ENCODE results near the gene UBALD2.
"Not testable (repeated sequence)": the region's sequence is repeated elsewhere in the genome, so short reads cannot be mapped to it uniquely, and the experiment has no call there.

The UBALD2 gene

DNA sequence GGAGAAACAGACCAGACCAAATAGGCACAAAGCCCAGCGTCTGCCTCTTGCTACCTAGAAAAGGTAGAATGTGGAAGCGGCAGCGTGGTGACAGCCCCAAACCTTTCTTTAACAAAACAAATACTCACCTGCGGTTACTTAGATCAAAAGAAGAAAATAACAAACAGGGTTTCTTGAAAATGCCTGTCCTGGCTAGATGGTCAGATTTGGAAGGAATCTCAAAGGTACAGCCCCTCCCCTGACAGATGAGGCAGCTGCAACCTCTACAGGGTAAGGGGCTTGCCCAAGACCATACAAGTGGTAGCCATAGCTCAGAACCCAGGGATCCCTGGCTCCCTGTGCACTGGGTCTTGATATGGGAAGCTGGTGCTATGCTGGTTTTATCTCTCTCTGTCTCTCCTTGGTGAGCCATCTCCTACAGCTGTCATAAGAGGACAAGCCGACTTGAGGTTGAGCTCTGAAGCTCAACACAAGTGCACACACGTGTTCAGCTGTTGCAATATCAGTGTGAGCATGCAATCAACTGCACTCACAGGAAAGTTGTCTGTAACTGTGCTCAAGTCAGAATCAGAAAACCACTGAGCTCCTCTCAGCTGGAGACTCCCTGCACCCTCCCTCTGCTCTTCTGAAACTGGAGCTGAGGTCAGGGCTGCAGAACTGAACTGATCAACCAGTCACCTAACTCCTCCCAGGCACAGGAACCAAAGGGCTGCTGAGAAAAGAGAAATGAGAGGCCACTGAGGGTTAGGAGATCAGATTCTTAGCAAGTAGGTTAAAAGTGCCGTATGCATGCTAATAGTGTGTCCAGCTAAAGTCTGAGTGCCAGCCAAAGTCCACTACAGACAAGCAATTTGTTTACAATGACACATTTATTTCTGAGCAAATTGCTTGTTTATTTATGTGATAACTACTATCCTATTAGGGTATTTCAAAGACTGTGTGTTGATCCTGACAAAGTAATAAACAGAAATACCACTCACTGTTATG lies 18.8 kb upstream of the UBALD2 start:
- no peak for DNase-seq

DNA sequence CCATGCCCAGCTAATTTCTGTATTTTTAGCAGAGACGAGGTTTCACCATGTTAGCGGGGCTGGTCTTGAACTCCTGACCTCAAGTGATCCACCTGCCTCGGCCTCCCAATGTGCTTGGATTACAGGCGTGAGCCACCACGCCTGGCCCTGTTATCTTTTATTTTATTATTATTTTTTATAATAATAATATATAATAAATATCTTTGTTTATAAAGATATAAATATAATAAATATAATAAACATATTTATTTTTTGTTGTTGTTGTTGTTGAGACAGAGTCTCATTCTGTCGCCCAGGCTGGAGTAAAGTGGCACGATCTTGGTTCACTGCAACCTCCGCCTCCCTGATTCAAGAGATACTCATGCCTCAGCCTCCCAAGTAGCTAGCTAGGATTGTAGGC lies 17.8 kb upstream of the UBALD2 start:
- DNase-seq, result no peak

DNA sequence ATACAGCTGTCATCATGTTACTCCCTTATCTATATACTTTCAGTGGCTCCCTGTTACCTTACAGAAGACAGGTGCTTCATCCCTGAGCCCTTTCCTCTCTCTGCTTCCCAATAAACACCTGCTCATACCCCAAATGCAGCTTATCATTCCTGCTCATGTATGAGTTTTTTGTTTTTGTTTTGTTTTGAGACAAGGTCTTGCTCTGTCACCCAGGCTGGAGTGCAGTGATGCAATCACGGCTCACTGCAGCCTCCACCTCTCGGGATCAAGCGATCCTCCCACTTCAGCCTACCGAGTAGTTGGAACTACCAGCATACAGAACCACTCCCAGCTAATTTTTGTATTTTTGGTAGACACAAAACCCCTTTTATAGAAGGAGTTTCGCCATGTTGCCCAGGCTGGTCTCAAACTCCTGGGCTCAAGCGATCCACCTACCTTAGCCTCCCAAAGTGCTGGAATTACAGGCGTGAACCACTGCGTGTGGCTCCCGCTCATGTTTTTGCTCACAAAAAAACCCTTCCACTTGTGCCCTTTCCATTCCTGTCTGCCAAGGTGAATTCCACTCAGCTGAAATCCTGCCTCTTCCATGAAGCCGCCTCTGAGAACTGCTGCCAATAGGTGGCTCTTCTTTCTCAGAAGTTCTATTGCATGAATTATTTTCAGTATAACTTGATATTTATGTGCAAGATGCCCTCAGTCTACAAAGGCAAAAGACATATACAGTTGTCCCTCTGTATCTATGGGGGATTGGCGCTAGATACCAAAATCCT lies 16.9 kb upstream of the UBALD2 start:
- DNase-seq, result no peak

DNA sequence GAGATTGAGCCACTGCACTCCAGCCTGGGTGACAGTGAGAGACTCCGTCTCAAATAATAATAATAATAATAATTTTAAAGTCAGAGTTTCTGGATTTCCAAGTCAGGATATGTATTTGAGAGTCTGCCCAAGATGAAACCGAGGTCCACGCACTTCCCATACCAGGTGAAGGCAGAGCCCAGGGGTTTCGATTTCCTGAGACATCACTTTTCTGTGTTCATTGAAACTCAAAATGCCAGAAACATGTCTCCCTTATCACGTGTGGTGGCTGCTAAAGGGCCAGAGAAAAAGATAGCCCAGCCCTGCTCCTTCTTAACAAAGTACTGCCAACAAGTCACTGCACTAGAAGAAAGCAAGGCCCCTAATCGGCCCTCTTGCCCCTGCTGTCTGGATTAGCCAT lies 15.0 kb upstream of the UBALD2 start:
- DNase-seq, result no peak

DNA sequence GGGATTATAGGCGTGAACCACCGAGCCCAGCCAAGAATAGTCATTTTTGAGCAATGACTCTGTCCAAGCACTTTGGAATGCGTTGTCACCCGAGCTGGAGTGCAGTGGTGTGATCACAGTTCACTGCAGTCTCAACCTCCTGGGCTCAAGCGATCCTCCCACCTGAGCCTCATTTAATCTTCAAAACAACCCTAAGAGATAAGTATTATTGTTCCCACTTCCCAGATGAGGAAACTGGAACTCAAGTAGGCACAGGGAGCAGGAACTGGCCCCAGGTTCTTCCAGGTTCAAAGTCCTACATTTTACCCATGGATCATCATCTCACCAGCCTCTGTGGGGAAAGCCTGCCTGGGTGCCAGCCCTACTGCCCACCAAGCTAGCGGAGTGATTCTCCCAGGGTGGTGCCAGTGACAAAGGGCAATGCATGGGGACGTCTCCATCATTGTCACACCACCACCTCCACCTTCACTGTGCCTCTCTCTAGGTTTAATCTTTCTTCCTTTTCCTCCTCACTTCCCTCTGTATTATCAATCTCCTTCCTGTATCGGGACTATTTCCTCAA lies 13.6 kb upstream of the UBALD2 start:
- no peak for DNase-seq

DNA sequence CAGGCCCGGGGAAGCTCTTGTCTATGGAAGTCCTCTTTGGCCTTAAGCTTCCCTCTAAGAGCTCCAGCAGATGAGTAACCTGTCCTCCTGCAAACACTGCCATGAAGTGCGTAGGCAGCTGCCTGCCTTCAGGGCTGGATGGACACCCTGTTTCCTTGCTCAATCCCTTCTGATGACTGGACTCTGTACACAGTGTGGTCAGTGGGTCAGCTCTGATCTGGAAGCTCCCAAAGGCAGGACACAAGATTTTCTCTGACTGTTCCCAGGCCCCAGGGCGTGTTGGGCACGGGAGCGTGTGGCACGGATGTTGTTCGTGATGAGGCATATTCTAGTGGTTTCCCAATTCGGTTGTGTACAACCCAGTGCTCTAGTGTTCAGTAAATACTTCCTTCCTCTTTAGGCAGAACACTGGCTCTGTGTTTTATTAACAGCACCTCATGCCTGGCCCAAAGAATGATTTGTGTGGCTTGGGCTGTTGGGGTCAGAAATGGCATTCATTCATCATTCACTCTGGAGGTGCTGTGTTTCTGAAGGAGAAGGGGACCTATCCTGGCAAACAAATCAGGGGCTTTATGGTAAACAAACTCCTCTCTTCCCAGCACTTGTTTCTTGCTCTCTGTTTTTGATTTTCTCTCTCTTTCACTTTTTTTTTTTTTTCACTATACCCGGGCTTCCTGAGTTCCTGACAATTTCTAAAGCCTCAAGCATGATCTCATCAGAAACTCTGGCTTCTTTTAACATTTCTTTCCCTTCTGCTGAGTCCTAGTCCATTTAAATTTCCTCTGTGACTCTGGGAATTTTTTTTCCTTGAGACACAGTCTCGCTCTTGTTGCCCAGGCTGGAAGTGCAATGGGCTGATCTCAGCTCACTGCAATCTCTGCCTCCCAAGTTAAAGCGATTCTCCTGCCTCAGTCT lies 12.9 kb upstream of the UBALD2 start:
- DNase-seq, result no peak

DNA sequence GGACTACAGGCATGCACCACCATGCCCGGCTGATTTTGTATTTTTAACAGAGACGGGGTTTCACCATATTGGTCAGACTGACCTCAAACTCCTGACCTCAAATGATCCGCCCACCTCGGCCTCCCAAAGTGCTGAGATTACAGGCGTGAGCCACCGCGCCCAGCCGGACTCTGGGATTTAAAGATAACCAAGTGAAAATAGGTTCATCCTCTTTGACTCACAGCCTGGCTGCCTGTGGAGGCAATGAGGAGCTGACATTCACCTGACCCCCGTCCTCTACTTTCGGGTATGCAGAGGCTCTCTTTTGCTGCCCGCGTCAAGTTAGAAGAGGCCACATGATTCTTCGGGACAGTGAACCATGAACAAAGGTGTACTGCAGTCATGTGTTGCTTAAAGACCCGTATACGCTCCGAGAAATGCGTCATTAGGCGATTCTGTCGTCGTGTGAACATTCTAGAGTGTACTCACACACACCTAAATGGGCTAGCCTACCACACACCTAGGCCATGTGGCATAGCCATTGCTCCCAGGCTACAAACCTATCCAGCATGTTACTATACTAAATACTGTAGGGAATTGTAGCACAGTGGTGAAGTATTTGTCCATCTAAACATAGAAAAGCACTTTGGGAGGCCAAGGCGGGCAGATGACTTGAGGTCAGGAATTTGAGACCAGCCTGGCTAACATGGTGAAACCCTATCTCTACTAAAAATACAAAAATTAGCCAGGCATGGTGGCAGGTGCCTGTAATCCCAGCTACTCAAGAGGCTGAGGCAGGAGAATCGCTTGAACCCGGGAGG lies 12.0 kb upstream of the UBALD2 start:
- DNase-seq, result not testable (repeated sequence)

DNA sequence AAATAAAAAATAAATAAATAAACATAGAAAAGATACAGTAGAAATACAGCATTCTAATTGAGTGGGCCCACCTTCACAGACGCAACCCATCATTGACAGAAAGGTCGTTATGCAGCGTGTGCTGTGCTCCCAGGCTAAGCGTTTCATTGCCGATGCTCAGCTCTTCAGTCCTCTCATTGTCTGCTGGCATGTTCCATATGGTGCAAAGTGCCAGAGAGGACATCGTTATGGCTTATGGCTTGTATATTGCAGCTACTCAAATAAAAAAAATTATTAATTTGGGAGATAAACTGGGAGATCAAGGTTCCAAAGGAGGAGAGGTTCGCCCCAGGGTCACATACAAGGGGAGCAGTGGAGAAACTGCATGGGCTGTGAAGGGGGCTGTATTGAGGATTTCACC lies 11.3 kb upstream of the UBALD2 start:
- DNase-seq, result no peak

DNA sequence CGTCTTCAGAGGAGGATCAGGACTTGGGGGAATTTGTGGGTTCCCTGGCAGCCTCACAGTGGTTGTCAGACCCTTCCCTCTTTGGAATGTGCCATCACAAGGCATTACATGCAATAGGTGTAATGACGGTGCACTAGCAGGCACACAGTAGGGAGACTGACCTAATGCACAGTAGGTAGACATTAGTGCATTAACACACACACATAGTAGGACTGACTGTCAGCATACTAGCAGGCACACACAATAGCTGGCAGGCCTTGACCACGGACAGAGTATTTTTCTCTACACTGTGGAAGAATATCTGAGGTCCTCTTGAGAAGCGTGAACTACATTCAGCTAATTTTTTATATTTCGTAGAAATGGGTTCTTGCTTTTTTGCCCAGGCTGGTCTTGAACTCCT lies 10.9 kb upstream of the UBALD2 start:
- no peak for DNase-seq

DNA sequence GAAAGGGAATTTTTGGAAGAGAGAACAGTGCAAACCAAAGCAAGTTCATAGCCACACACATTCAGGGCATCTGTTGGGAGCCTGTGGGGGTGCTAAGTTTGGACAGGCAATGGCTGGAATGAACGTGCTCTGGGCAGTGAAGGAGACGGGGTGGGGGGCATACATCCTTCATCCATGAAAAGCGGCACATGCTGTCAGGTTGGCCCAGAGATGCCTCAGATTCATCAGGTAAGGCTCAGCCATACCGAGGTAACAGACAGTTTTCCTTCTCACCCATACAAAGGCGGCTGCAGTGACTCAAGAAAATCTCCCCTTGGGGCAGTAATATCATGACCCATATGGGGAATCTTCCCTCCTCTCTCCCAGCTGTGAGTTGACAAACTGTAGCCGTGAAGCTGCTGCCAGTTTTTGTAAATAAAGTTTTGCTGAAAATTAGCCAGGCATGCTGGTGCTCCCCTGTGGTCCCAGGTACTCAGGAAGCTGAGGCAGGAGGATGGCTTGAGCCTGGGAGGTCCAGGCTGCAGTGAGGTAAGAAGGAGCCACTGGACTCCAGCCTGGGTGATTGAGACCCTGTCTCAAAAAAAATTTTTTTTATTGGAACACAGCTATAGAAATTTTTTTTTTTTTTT lies 9.2 kb upstream of the UBALD2 start:
- DNase-seq, result no peak

DNA sequence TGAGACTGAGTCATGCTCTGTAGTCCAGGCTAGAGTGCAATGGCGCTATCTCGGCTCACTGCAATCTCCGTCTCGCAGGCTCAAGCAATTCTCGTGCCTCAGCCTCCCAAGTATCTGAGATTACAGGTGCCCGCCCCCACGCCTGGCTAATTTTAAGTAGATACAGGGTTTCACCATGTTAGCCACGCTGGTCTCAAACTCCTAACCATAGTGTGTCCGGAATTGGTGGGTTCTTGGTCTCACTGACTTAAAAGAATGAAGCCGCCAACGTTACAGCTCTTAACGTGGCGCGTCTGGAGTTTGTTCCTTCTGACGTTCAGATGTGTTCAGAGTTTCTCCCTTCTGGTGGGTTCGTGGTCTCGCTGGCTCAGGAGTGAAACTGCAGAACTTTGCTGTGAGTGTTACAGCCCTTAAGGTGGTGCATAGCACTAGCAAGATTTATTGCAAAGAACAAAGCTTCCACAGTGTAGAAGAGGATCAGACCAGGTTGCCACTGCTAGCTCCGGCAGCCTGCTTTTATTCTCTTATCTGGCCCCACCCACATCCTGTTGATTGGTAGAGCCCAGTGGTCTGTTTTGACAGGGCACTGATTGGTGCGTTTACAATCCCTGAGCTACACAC lies 8.6 kb upstream of the UBALD2 start:
- DNase-seq, result not testable (repeated sequence)

DNA sequence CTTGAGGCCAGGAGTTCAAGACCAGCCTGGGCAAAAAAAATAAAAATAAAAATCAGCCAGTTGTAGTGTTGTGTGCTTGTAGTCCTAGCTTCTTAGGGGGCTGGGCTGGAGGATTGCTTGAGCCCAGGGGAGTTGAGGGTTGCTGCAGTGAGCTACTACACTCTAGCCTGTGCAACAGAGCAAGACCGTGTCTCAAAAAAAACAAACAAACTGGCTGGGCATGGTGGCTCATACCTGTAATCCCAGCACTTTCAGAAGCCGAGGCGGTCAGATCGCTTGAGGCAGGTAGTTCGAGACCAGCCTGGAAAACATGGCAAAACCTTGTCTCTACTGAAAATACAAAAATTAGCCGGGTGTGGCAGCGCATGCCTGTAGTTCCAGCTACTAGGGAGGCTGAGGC lies 4.9 kb upstream of the UBALD2 start:
- no peak for DNase-seq

DNA sequence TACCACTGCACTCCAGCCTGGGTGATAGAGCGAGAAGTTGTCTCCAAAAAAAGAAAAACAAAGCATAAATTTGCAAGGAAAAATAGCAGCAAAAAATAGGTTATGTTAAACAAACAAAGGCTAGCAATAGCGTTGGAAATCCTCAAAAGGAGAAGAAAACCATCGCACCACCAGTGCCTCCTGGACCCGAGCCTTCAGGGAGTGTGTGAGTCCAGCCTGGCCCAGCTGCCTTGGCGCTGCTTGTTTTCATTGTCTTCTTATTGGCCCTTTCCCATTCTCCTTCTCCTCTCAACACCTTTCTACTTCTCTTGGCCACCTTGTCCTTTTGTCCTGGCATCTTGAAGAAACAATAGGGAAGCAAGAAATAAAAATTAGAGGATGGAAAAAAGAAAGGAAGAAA lies 4.5 kb upstream of the UBALD2 start:
- DNase-seq, result no peak

DNA sequence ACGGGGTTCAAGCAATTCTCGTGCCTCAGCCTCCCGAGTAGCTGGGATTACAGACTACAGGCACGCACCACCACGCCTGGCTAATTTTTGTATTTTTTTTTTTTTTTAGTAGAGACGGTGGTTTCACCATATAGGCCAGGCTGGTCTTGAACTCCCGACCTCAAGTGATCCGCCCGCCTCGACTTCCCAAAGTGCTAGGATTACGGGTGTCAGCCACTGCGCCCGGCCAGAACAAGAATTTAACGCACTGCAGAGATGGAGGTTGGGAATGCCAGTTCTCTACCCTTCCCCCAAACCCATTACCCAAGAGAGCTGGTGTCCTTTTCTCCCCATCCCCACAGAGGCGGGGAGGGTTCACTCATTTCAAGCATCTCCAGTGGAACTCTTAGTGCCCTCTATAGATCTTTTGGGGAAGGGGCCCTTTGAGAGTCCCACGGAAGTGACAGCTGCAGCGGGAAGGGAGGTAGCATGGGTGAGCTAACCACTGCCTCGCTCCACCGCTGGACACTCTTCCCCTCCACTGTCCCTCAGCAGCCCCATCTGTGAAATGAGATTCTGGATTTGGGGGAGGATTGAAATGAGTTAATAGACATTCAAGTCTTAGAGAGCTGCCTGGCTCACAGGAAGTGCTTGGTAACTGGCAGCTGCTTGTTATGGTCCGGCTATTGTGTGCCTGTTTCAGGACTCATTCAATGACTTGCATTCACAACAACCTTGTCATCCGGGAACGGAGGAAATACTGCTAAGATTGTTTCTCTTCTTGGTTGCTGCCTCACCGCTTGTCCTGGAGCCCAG lies 3.5 kb upstream of the UBALD2 start:
- DNase-seq, result no peak

DNA sequence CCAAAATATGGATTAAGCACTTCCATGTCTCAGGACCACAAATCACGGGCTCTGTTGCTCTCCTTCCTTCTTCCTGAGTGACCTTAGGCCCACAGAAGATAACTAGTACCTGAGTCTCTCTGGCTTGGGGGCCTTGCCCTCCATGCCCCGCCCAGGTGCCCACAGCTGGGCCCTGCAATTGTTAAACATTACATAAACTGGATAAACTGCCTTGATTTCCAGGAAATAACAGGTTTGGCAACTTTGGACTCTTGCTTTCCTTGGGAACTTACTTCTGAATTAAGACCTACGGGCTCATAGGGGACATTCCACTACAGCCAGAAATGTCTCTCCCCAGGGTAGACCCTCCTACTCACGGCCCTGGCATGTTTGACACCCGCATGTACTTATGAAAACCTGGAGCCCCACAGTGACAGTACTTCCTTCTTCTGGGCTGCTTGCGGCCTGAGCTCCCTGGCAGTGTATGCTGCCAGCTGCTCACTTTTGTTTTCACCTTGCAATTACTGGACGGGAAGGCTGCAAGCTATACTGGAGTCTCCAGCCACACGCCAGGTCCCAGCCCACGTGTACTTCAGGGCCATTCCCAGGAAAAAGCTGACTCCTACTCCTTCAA lies 2.3 kb upstream of the UBALD2 start:
- no peak for DNase-seq

DNA sequence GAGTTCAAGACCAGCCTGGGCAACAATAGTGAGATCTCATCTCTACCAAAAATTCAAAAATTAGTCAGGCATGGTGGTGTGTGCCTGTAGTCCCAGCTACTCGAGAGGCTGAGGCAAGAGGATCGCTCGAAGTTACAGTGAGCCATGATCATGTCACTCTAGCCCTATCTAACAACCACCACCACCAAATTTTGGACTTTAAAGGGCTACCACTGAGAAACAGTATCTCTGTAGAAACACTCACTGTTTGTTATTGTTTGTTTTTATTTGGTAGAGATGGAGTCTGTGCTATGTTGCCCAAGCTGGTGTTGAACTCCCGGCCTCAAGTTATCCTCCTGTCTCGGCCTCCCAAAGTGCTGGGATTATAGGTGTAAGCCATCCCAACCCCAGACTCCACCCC lies 1.3 kb upstream of the UBALD2 start:
- DNase-seq, result no peak

DNA sequence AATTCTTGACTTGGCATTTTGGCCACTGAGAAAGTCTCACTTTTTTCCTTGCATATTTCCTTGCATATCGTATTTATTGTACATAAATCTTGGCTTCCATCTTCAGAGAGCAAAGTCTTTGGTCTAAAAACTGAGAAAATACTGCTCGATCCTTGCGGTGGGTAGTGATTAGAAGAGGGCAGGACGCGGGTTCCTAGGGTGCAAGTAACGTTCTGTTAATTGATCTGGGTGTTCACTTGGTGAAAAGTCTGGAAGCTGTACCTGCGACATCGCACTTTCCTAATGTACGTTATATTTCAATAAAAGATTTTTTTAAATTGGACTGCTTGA lies 758 bp upstream of the UBALD2 start:
- DNase-seq, result no peak

DNA sequence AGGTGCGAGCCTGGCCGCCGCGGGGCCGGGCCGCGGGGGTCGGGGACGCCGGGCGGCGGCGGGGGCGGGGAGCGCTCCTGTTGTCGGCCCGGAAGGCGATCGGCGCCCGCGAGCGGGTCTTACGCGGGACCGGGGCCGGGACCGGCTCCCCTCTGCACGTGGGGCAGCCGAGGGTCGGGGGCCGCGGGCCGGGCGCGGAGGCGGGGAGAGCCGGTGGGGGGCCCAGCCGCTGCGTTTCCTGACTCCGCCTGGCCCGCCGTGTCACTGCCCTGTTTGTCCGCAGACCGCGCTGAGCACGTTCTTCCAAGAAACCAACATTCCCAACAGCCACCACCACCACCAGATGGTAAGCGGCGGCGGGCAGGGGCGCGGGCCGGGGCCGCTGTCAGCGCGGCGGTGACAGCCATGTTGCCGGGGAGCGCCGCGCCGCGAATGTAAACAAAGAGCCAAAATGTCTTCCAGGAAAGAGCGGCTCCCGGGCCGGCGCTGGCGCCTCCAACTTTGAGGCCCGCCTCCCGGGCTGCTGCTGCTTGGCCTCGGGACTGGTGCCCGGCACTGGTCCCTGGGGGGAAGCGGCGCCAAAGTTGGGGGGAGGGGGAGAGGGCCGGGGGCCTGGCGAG lies 586 bp downstream of the UBALD2 start:
- DNase-seq, result no peak

DNA sequence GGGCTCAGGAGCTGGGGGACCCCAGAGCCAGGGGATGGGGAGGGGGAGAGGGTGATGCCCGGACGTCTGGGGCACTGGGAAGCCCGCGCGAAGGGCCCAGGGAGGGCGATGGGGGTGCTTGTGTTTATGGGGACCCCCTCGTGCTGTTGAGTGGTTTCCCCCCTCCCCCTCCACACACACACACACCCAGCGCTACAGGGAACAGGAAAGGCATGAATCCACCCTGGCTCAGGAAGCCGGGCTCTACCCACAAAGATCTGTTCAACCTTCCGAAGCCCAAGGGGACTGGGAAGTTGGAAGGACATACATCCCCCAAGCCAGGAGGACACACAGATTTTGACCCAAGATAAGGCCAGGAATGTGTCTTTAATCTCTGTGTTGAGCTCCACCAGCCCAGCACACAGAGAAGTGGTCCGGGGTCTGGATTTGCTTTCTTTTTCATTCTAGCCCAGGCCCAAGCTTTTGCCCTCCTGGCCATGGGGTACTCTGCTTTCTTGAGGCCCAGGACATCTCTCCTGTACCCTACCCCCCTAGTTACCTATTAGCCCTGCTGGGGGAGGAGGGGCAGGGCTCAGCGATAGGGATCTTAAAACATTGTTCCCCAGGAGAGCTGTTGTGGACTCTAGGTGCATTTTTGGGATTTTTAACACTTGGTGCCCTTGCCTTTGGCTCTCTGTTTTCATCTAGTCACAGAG lies 1.2 kb downstream of the UBALD2 start:
- DNase-seq, result no peak
